B cell (primary cell): ENCODE results near the gene TBL1XR1.

Source experiments
- CTCF ChIP-seq: fragments of 200-600 bp; IDR thresholded peaks from one replicate; pipeline ENCODE4 v1.8.0; 2022; ENCODE audit warnings: antibody characterized with exemption, mild to moderate bottlenecking
- EZH2 ChIP-seq: IDR thresholded peaks from 2 replicates; pipeline ENCODE4 v1.6.1; 2012; ENCODE audit warnings: borderline replicate concordance, low read depth, mild to moderate bottlenecking, moderate library complexity, low read length; ENCODE audit not compliant: insufficient read depth, poor library complexity, severe bottlenecking

GRCh38 chr3:177208223-177208622, 10.9 kb upstream of the TBL1XR1 start:
- TF ChIP-seq CTCF (no peak), EZH2 (no peak)
